Stimulated activated CD8-positive, alpha-beta memory T cell treated with anti-CD3 and anti-CD28 coated beads, Interleukin-4, amount 100 ng/mL, for 1 hour (primary cell): Measurements from ENCODE around the gene ABTB2.

ENCODE experiments used
- DNase-seq, 2 donors: peaks; one replicate each; pipeline ENCODE4 v3.0.0-alpha.2; 2020; ENCODE audit warnings: low read depth in 2 of 2, low spot score in 1 of 2

Gene ABTB2

DNA sequence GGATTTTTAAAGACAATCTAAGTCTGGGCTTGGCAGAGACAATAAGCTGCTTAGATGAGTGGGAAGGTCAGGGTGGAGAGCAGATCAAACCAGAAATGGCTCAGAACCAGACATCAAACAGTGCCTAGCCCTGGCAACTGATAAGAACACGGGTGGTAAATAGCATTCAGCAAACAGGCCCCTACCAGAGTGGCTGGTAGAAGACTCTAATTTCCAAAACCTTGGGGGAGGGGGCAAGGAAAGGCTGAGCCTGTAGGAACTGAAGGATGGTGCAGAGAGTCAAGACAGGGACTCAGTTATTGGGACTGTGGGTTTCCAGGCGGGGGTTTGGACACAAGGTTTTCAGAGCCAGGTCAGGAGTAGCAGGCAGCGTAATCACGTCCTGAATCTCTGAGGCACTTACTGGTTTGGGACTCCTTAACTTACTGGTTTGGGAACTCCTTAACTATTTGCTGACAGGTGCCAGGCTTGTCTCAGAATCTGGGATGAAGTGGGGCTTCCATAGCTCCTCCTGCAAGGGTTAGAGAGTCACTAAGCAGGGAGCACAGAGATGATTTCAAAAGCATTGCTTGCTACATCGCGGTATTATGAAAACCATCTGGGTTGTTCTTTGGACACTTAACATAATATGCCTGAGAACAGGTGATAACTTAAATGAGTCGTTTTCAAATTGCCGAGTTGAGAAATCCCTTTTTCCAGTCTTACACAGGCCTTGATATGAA lies 5.7 kb upstream of the ABTB2 start:
- no peak for DNase-seq

DNA sequence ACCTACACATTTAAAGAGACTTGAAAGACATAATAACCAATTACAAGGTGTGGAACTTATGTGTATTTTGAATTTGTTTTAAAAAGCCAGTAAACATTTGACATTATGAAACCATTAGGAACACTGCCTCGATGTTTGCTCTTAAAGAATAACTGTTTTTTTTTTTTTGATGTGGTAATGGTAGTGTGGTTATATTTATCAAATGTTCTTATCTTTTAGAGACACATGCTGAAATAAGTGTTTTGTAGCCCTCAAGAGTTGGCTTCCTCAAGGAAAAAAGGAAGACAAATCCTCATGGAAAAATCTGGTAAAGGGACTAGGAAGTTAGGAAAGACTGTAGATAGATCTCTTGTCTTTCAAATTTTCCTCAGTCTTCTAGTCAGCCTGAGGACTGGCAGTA lies 2.2 kb upstream of the ABTB2 start:
- DNase-seq = no peak

DNA sequence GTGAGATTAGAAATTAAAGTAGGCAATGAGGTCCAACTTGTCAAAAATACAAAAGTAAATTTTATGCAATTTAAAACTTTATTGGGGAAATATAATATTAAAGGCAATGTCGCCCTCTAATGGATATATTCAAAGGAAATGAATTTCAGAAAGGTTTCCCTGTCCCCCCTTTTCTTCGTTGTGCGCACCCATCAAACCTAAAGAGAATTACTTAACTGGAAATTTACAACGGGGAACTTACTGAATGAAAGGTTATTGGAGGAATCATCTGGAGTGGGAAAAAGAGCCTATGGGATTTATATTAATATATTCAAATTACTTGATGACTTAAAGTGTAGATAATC lies 1.7 kb upstream of the ABTB2 start:
- no peak for DNase-seq

DNA sequence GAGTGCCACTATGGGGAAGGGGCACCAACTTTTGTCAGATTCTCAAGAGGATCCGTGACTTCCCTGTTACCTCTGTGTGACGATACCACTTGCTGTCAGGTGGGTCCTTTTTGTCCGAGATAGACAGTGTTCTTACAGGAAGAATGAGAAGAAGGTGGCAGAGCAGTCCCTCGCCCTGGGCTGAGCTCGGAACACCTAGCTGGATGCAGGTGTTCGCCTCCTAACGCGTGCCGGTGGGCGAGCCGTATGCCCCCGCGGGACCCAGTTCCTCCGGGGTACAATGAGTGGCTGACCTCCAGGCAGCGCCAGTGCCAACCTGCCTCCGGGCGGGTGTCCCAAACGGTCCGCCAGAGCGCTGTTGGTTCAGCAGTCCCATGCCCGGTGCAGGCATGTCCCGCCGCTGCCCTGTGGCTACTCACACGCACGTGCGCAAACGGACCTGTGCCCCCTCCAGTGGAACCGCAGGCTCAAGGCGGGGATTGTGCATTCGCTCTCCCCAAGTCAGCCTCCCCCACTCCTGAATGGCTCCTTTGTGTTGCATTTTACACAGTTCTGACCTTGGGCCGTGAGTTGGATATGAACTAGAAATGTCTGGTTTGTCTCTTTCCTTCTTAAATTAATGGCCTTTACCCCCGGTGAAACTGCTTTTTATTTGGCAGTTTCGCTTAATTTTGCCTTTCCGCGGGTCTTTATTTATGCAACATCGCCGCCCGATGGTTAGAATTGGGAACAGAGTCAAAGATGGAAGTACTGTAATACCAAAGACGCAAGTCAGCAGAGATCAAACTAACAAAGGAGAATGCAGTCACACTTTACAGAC lies 1.1 kb upstream of the ABTB2 start:
- peak in 1 of 2 donors; percentile 49 for DNase-seq

DNA sequence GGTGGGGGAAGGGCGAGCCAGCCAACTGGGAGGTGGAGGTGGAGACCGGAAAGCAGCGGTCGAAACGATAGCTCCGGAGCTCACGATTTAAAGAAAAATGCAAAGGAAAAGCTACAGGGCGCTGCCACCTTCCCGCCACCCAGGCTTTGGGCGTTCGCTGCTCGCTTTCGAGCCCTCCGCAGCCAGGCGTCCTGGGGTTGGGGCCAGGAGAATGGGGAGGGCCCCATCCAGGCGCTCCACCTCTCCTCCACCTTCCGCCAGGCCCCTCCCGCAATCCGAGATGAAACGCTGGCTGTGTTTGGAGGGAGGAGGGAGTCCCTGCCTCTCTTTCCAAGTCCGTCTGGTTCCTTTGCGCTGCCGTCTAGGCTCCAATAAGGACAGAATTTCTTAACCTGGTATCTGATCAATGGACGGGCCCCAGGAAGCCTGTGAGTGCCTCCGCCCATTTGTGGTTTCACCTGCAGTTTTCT lies 483 bp upstream of the ABTB2 start:
- peak in 1 of 2 donors; percentile 9 for DNase-seq

DNA sequence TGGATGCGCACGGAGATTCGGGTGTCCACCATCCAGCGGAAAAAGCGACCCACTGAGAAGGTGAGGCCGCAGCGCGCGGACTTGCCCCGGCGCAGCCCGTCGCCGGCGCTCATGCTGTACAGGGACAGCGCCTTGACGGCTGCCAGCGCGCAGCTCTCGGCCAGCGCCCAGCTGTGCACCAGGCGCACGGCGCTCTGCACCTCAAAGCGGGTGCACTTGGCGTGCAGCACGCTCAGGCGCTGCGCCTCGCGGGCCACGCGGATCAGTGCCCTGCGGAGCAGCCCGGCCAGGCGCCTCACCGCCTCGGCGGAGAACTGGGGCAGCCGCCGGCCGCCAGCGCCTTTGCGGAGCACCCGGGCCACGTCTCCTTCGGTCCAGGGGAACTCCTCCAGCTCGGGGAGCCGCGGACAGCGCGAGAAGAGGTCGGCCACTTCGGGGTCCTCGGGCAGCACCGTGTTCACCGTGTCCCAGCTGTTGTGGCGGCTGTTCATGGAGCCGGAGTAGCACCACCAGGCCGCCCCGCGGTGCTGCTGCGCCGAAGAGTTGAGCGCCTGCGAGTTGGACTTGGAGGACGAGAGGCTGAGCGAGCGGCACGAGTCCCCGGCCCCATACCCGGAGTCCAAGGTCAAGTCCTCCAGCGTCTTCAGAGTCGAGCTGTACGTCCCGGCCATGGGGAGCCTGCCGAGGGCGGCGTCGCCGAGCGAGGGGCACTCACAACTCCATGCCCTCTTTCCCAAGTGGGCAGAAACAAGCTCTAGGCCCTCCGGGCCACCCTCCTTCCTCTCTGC lies 703 bp downstream of the ABTB2 start:
- peak in 1 of 2 donors; percentile 9 for DNase-seq

DNA sequence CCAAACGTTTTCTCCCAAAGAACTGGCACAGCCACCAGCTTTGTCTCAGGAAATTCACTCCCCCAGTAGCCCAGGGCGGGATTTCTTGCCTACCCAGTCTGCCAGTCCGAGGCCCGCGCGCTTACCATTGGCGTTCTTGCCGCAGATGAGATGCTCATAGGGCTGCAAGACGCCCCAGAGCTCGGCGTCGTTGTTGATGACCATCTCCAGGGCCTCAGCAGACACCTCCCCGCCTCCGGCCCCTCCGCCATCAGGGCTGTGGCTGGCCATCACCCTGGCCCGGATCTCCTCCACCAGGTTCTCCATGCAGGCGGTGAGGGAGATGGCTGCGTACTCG lies 1.3 kb downstream of the ABTB2 start:
- DNase-seq = no peak

DNA sequence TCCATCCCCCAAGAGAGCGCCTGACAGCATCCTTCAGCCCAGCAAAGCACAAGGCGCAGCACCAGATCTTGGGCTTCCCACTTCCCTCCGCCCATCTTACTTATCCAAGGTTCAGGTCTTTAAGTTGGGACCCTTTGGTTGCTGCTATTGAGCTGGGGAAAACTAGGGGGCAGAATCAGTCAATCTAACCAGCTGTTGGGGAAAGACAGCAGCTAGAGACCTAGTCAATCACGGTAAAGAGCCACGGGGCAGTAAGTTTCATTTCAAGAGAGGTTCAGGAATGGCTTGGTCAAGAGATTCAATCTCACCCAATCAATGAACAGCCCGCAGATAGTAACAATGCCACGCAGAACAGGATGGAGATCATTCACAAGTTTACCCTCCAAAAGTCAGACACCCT lies 1.7 kb downstream of the ABTB2 start:
- no peak for DNase-seq

DNA sequence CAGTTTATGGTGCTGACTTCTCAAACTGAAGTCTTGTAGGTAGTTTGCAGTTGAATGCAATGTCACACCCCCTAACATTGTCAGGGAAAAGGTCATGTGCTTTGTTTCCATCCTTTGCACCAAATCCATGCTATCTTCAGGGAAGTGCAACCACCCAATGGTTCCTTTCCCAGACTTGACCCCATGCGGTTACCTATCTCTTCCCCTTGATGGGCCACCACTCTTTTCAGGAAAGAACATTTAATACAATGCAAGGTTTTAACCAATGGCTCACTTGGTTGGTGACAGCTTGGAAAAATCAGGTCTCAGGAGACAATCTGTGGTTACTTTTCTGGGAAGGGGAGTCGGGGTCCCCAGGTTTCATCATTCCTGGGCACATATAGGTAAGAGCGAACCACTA lies 2.1 kb downstream of the ABTB2 start:
- DNase-seq = no peak

DNA sequence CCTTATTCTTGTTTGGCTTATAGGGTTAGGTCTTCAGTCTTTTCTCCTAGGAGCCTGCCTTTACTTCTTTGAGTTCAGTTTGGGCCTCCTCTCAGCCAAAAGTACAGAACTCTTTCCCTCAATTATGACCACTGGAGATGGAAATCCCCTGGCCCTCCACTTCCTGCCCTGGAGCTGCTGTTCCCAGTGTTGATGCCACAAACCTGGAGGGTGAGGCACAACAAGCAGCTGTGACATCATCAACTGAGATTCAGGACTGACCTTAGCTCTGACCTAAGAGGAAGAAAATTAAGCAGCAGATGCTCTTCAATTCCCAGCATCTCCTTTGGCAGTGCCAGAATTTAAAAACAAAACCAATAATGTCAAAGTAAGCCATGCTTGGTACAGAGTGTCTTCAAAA lies 3.0 kb downstream of the ABTB2 start:
- no peak for DNase-seq

DNA sequence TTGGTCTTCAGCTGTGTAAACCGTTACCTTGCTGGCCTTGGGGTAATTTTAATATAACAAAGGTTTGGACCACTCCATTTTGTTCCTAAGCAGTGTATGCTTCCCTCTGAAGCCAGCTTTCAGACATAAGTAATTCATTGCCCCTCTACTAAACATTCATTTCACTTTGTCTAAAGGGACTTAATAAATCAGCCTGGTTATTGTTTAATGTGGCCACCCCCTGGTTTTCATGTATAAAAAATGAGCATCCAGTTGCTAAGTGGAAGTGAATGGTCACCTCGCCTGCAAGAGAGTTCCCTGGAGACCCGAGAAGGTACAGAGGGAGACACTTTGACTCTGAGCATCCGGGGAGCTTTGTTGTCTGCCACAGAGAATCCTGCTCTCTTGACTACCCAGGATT lies 3.9 kb downstream of the ABTB2 start:
- DNase-seq = no peak

DNA sequence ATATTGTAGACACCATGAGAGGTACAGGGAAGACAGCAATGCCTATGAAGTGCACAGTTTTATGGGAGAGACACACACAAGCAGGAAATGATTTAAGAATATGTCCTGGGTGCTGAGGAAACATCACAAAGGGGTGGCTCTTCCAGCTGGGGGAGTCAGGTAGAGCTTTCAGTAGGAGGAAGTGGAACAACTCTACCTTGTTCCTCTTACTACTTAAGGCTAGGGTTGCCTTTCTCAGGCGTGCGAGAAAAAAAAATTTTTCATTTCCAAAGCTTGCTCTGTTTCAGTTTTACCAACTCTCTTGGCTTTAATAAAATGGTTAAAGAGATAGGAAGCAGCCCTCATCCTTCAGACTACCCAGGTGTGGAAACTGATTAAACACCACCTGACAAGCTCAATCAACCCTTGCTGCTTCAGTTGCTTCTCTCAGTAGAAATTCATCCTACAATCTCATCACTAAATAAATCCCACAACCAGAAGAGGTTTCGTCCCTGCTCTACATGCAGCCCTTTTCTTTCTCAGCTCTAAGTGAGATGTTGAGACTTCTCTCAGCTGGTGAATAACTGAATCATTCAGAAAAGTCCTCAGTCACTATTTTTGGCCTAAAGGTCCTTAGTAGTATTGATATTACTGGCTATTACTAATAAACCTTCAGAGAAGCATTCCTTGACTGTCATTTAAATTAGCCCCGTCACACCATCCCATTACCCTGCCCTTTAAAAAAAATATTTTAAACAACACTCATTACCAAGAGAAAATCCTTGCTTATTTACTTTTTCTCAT lies 5.9 kb downstream of the ABTB2 start:
- DNase-seq = no peak

DNA sequence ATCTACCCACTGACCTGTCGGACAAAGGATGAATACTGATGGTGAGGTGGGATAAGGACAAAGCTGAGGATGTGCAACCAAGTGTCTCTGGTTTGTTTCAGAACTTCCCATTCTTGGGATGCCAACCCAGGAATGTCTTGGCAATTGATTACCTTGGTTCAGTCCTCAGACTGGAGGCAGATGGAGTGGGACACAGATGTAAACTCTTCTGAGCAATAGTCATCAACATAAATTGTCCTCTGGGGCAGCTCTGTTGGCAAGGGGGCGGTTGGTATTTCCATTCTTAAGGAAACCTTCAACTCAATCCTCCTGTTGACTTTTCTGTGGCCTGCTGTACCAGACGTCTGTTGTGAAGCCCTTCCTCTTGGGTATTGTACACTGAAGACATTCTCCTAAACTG lies 6.8 kb downstream of the ABTB2 start:
- no peak for DNase-seq

DNA sequence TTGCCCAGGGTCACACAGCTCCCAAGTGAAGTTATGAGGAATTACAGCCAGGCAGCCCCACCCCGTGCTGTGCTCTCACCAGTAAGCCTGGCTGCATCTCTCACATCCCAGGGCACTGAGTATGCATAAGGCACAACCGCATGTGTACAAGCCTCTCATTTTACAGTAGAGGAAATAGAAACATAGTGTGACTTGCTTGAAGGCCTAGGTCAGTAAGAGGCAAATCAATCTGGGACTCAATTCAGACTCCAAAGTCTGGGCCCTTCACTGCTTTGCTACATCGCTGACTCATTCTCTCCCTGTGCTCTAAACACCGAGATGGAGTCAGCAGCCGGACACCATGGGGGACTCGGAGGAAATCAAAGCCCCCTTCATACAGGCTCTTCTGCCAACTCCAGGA lies 7.9 kb downstream of the ABTB2 start:
- no peak for DNase-seq

DNA sequence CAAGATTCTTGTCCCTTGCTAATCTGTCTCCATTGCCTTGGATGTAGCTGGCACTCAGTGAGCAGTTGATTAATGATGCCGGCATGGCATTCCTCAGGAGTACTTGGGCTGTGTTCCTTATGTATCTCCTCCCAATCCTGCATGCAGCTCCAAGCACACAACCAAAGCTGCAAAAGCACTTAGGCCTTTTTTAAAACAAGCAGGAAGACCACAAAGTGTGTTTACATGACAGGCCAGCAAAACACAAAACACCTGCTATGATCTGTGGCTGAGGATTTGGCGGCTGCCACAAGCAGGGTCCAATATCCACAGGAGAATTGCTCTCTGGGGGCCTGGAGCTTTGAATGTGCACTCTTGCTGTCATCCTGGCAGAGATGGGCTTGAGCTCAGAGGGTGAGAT lies 8.9 kb downstream of the ABTB2 start:
- DNase-seq = no peak

DNA sequence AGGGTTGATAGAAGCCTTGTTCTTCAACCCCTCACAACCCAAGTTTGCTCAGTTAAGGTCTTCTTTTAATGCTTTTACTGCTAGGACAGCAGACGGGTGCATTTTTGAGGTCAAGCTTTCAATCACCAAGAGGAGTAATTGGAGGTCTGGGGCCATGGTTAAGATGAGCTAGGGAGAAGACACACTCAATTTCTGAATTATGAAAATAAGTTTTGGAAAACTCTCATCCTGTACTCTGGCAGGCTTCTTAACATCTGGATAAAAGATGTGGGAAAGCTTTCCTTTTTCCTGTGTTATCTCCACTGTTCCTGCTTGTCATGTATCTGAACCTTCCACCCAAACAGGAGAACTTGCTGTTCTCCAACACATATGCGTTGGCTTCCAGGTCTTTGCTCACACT lies 9.7 kb downstream of the ABTB2 start:
- DNase-seq = no peak

DNA sequence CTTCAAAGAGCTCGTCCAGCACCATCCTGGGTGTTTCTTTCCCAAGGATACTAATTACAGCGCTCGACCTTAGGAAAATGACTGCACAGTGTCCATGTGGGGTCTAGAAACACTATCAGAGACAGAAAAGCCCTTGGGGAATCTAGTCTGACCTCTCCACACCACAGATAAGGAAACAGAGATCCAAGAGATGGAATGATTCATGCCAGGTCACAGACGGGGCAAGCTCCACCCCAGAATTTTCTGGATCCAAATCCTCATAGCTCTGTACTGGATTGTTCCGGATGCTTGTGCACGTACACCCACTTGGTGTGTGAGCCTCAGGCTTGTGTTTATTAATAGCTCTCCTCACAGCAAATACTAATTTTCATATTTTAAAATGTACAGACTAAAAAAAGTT lies 11.3 kb downstream of the ABTB2 start:
- DNase-seq = no peak

DNA sequence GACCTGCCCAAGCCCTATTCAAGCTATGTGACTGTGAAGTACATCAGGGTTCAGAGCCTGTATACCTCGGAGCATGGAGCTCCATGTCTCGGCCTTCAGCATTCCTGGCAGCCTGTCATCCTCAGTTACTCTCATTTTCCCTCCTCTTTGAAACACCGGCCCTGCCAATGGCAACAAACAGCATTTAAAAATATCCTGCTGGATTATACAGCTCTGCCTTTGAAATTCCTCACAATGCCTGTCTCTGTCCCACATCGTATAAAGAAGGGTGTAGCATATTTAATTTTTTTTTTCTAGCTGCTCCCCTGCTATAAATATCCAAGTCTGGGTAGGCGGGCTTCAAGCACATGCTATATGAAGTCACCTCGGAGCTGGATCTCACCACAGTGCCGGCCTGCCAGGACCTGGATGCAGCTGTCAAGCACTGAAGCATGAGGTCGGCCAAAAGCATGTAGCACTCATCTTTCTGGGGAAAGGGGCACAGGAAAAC lies 11.8 kb downstream of the ABTB2 start:
- no peak for DNase-seq

DNA sequence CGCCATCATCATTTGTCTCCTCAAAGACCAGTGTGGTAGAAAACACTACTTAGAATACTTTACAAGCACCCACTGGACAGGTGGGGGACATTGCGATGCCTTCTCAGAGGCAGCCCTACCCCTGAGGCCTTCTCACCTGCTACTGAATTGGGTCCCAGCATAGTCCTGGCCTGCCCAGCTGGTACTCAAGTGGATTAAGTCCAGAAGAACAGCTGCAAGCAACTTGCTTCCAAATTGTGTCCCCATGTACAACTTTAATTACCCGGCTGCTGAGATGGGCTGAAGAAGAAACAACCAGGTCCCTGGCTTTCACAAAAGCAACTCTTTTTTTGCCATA lies 12.3 kb downstream of the ABTB2 start:
- DNase-seq = no peak

DNA sequence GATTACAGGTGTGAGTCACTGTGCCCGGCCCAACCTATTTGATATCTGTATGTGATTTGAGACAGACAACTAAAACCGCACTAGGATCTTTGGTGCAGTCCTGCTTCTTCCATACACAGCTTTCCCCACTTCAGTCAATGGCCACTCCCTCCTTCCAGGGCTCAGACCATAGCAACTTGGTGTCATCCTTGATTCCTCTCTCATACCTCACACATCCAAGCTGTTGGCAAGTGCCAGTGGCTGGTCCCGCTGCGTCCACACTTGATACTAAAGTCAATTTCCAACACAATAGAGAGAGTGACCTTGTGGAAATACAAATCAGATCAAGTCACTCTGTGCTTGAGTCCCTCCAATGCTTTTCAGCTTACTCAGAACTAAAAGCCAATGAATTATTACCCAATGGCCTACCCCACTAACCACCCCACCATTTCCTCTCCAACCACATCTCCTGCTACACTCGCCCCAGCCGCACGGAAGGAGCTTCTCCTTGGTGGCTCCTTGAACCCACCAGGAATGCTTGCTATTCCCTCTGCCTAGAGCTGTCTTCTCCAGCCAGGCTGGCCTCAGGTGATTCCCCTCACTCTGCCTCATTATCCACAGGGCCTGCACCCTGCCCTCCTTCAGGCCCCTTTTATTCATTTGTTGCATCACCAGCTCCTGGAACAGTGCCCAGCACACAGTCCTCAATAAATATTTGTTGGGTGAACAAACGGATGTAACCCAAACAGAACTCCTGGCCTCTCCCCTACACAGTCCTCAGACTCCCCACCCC lies 12.9 kb downstream of the ABTB2 start:
- DNase-seq = no peak

DNA sequence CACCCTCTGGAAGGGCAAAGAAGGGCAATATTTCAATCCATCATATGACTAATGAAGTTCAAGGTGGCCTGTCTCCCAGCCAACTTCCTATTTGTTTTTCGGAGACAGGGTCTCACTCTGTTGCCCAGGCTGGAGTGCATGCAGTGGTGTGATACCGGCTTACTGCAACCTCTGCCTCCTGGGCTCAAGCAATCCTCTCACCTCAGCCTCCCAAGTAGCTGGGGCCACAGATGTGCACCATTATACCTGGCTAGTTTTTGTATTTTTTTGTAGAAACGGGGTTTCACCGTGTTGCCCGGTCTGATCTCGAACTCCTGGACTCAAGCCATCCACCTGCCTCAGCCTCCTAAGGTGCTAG lies 13.4 kb downstream of the ABTB2 start:
- no peak for DNase-seq
